HepG2 (cell line): ENCODE data around the gene FITM2. TPM values are rescaled to one million over a fixed set of nuclear protein-coding genes. Genes with fewer than 3 reads are reported as not detected.

Experiments
- AGO1 ChIP-seq: fragments of 200-400 bp; formaldehyde crosslinking; IDR thresholded peaks from 2 replicates; pipeline ENCODE4 v1.6.1; 2017; ENCODE audit warnings: mild to moderate bottlenecking, low read depth, low read length, moderate library complexity; ENCODE audit not compliant: poor library complexity, severe bottlenecking
- AHR ChIP-seq: IDR thresholded peaks from 2 replicates; pipeline ENCODE4 v1.6.1; 2018; ENCODE audit warnings: missing genetic modification reagents, missing compliant biosample characterization
- CERS6 ChIP-seq: sonication (generic); formaldehyde crosslinking; IDR thresholded peaks from 2 replicates; pipeline ENCODE4 v1.5.0; 2020; ENCODE audit warnings: missing genetic modification reagents
- ELF1 ChIP-seq: sonication (generic); formaldehyde crosslinking; IDR thresholded peaks from 2 replicates; pipeline ENCODE4 v1.4.0; 2020; ENCODE audit warnings: missing genetic modification reagents
- GATA4 ChIP-seq: sonication (generic); IDR thresholded peaks from 2 replicates; pipeline ENCODE4 v1.6.1; 2016; ENCODE audit warnings: antibody characterized with exemption, low read depth, borderline replicate concordance
- JUND ChIP-seq: sonication (generic); formaldehyde crosslinking; IDR thresholded peaks from 2 replicates; pipeline ENCODE4 v1.8.0; 2022; ENCODE audit warnings: mild to moderate bottlenecking, missing genetic modification reagents
- MAFG ChIP-seq: sonication (generic); formaldehyde crosslinking; IDR thresholded peaks from 2 replicates; pipeline ENCODE4 v1.5.1; 2020; ENCODE audit warnings: mild to moderate bottlenecking, missing genetic modification reagents
- MAX ChIP-seq: IDR thresholded peaks from 2 replicates; pipeline ENCODE4 v1.6.1; 2012; ENCODE audit warnings: inconsistent platforms
- PHF5A ChIP-seq: IDR thresholded peaks from one replicate; pipeline ENCODE4 v1.6.1; 2018; ENCODE audit warnings: low read depth, missing genetic modification reagents; ENCODE audit not compliant: unreplicated experiment
- RELA ChIP-seq: sonication (generic); formaldehyde crosslinking; IDR thresholded peaks from 2 replicates; pipeline ENCODE4 v1.4.0; 2020; ENCODE audit warnings: missing genetic modification reagents
- RORA ChIP-seq: sonication (generic); formaldehyde crosslinking; IDR thresholded peaks from 2 replicates; pipeline ENCODE4 v1.5.0; 2020; ENCODE audit warnings: mild to moderate bottlenecking, missing genetic modification reagents, moderate library complexity
- RXRB ChIP-seq: IDR thresholded peaks from 2 replicates; pipeline ENCODE4 v1.6.1; 2016; ENCODE audit warnings: borderline replicate concordance, missing genetic modification reagents, missing compliant biosample characterization
- ZBTB37 ChIP-seq: sonication (generic); formaldehyde crosslinking; IDR thresholded peaks from 2 replicates; pipeline ENCODE4 v1.4.0; 2020; ENCODE audit warnings: mild to moderate bottlenecking, missing genetic modification reagents
- ZC3H4 ChIP-seq: sonication (generic); formaldehyde crosslinking; IDR thresholded peaks from 2 replicates; pipeline ENCODE4 v1.4.0; 2020; ENCODE audit warnings: missing genetic modification reagents, borderline replicate concordance
- ZNF430 ChIP-seq: sonication (generic); formaldehyde crosslinking; IDR thresholded peaks from 2 replicates; pipeline ENCODE4 v1.9.0; 2021; ENCODE audit warnings: mild to moderate bottlenecking, missing genetic modification reagents
- ZSCAN12 ChIP-seq: sonication (generic); formaldehyde crosslinking; IDR thresholded peaks from 2 replicates; pipeline ENCODE4 v1.9.0; 2021; ENCODE audit warnings: mild to moderate bottlenecking, missing genetic modification reagents
- polyA plus RNA-seq, 8 experiments: library from polyadenylated mRNA; depleted of rRNA in 3 of 8; stranded (reverse) in 7 of 8; unstranded in 1 of 8; fragments of >200 nt; fragmentation: Illumina TruSeq in 4 of 8; extraction: Trizol in 4 of 8; gene quantifications; 2 replicates each; pipeline versions ENCODE4 v1.2.1 to v1.2.3, GENCODE V29; 2011 to 2016; ENCODE audit warnings: low read depth in 4 of 8, missing spikeins in 1 of 8, mixed read lengths in 1 of 8; ENCODE audit not compliant: insufficient read depth in 1 of 8
- total RNA-seq, 5 experiments: library from RNA; depleted of rRNA; stranded (reverse); fragments of >200 nt; fragmentation: Illumina TruSeq; extraction: Trizol; gene quantifications; 2 replicates each; pipeline ENCODE4 v1.2.3, GENCODE V29; 2016; ENCODE audit warnings: low read depth in 1 of 5
- TF ChIP-seq, protein P1 (sequence below): sonication (generic); formaldehyde crosslinking; IDR thresholded peaks from 2 replicates; pipeline ENCODE4 v1.4.0; 2020; ENCODE audit warnings: mild to moderate bottlenecking, low read depth, missing genetic modification reagents
- TF ChIP-seq, protein P2 (sequence below): sonication (generic); formaldehyde crosslinking; IDR thresholded peaks from 2 replicates; pipeline ENCODE4 v1.8.0; 2022; ENCODE audit warnings: mild to moderate bottlenecking, missing genetic modification reagents, borderline replicate concordance
- TF ChIP-seq, protein P3 (sequence below): sonication (generic); formaldehyde crosslinking; IDR thresholded peaks from 2 replicates; pipeline ENCODE4 v1.9.0; 2021; ENCODE audit warnings: missing genetic modification reagents, borderline replicate concordance
- TF ChIP-seq, protein P4 (sequence below): sonication (generic); formaldehyde crosslinking; IDR thresholded peaks from 2 replicates; pipeline ENCODE4 v1.5.0; 2020; ENCODE audit warnings: missing genetic modification reagents

FITM2 gene
- total and polyA plus RNA-seq, 2 of the 13 experiments (the other 11 are each of a cell fraction or from before 2014, with no cell fraction given): 9.6 to 24.5 TPM

DNA sequence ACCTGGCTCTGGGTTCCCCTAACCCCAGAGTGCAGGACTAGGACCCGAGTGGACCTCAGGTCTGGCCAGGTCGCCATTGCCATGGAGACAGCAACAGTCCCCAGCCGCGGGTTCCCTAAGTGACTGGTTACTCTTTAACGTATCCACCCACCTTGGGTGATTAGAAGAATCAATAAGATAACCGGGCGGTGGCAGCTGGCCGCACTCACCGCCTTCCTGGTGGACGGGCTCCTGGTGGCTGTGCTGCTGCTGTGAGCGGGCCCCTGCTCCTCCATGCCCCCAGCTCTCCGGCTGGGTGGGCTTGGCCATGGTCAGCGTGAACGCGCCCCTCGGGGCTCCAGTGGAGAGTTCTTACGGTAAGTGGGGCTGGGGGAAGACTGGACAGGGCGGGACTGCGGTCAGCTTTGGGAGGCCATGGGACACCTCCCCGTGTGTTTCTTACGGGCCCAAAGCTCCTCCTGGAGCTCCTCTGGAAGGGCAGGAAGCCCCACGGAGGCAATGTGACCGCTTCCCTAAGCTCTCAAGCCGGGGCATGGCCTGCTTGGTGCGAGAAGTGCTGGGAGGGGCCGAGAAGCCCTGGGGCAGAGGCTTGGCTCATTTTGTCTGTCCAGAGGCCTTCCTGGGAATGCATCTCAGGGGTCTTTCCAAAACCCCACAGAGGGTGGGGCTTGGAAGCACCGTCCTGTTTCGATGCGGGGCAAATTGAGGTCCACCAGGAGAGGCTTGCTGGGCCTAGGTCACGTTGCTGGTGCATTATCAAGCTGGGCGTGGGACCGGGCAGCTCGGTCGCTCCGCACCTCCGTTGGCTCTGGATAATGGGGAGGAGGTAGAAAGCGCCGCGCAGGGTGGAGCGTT is 44.7 kb upstream of the FITM2 start, which contains the start of gene HNF4A (continued):
- TF ChIP-seq, protein P1, sequence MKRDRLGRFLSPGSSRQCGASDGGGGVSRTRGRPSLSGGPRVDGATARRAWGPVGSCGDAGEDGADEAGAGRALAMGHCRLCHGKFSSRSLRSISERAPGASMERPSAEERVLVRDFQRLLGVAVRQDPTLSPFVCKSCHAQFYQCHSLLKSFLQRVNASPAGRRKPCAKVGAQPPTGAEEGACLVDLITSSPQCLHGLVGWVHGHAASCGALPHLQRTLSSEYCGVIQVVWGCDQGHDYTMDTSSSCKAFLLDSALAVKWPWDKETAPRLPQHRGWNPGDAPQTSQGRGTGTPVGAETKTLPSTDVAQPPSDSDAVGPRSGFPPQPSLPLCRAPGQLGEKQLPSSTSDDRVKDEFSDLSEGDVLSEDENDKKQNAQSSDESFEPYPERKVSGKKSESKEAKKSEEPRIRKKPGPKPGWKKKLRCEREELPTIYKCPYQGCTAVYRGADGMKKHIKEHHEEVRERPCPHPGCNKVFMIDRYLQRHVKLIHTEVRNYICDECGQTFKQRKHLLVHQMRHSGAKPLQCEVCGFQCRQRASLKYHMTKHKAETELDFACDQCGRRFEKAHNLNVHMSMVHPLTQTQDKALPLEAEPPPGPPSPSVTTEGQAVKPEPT (CRISPR knock-in tag): peak; percentile 75
- no peak for TF ChIP-seq MAFG (CRISPR knock-in tag)
- peak; percentile 37; the same call in 1 of the 2 replicates for TF ChIP-seq ZNF430 (CRISPR knock-in tag)
- TF ChIP-seq, protein P2, sequence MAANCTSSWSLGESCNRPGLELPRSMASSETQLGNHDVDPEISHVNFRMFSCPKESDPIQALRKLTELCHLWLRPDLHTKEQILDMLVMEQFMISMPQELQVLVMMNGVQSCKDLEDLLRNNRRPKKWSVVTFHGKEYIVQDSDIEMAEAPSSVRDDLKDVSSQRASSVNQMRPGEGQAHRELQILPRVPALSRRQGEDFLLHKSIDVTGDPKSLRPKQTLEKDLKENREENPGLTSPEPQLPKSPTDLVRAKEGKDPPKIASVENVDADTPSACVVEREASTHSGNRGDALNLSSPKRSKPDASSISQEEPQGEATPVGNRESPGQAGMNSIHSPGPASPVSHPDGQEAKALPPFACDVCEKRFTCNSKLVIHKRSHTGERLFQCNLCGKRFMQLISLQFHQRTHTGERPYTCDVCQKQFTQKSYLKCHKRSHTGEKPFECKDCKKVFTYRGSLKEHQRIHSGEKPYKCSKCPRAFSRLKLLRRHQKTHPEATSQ: peak; percentile 76; the same call in 1 of the 2 replicates
- no peak; the same call in 1 of the 2 replicates for TF ChIP-seq CERS6 (CRISPR knock-in tag)
- TF ChIP-seq PHF5A (CRISPR knock-in tag): peak; percentile 89
- TF ChIP-seq, protein P3, sequence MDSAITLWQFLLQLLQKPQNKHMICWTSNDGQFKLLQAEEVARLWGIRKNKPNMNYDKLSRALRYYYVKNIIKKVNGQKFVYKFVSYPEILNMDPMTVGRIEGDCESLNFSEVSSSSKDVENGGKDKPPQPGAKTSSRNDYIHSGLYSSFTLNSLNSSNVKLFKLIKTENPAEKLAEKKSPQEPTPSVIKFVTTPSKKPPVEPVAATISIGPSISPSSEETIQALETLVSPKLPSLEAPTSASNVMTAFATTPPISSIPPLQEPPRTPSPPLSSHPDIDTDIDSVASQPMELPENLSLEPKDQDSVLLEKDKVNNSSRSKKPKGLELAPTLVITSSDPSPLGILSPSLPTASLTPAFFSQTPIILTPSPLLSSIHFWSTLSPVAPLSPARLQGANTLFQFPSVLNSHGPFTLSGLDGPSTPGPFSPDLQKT (CRISPR knock-in tag): no peak
- TF ChIP-seq RORA (CRISPR knock-in tag): no peak
- TF ChIP-seq JUND: 0 out of 2 replicates have a peak, but pooled peaks have one; percentile 12
- TF ChIP-seq RELA (CRISPR knock-in tag): peak; percentile 43; the same call in 1 of the 2 replicates
- peak; percentile 97 for TF ChIP-seq AGO1
- peak; percentile 26; the same call in 1 of the 2 replicates for TF ChIP-seq RXRB (CRISPR knock-in tag)
- no peak for TF ChIP-seq ZSCAN12 (CRISPR knock-in tag)
- TF ChIP-seq ZC3H4: no peak
- 0 out of 2 replicates have a peak, but pooled peaks have one; percentile 81 for TF ChIP-seq AHR (CRISPR knock-in tag)
- TF ChIP-seq ELF1 (CRISPR knock-in tag): peak; percentile 50
- TF ChIP-seq, protein P4, sequence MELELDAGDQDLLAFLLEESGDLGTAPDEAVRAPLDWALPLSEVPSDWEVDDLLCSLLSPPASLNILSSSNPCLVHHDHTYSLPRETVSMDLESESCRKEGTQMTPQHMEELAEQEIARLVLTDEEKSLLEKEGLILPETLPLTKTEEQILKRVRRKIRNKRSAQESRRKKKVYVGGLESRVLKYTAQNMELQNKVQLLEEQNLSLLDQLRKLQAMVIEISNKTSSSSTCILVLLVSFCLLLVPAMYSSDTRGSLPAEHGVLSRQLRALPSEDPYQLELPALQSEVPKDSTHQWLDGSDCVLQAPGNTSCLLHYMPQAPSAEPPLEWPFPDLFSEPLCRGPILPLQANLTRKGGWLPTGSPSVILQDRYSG (CRISPR knock-in tag): peak; percentile 47; the same call in 1 of the 2 replicates
- peak; percentile 89 for TF ChIP-seq GATA4
- TF ChIP-seq ZBTB37 (CRISPR knock-in tag): peak; percentile 93; the same call in 1 of the 2 replicates
- TF ChIP-seq MAX: peak; percentile 17; the same call in 1 of the 2 replicates
